HCEC 1CT (cell line): Measurements from ENCODE around the gene FPR2.

ENCODE experiments used
- DNase-seq: peaks from one replicate; pipeline ENCODE4 v3.0.0-alpha.2; 2017

The FPR2 gene

DNA sequence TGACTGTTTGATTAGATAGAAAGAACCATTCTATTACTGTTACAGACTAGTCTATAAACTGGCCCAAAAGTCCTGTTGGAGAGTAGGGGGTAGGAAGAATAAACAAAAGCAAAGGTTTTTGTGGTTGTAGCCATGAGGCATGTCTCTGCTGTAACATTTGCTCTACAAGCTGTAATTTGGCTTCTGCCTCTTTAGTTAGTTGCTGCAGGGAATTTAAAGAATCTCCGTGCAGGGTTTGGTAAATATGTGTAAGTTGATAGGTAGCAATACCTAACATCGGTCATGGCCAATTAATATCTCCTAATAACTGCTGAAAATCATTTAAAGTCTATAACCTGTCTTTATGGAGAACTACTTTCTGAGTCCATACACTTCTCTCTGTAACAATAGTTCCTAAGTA is 46.9 kb downstream of the FPR2 start:
- no peak for DNase-seq

DNA sequence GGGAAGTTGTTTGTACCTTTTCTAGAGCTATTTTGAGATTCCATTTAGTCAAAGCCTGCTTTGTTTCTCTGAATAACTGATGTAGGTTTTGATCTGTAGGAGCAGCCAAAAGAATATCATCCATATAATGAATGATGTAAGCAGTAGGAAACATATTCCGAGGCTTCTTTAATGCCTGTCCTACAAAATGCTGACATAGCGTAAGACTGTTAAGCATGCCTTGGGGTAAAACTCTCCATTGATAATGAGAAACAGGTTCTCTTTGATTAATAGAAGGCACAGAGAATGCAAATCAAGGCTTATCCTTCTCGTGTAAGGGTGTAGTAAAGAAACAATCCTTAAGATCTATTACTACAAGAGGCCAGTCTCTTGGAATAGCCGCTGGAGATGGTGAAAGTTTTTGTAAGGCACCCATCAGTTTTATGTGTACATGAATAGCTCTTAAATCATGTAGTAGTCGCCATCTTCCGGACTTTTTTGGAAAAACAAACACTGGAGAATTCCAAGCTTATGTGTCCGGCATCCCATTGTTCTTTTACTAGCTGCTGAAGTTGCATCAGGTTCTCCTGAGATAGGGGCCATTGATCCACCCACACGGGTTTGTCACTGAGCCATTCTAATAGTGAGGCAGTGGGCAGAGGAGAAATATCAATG is 47.5 kb downstream of the FPR2 start:
- peak; percentile 7 for DNase-seq

DNA sequence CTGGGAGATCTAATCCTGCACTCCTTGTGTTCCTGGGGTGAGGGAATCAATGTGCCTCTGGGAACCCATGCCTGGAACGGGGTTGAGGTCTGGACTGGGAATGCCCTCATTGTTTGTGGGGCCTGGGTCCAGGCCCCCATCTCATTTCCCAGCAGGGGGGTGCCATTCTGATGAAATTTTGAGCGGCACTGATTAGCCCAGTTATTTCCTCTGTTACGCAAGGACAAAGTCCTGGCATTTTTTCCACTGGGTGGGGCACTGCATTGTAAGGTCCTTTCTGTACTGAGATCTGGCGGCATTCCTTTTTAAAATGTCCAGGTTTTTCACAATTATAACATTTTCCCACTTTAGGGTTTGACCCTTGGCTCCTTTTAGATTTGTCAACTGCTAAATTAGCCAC is 48.8 kb downstream of the FPR2 start:
- no peak for DNase-seq

DNA sequence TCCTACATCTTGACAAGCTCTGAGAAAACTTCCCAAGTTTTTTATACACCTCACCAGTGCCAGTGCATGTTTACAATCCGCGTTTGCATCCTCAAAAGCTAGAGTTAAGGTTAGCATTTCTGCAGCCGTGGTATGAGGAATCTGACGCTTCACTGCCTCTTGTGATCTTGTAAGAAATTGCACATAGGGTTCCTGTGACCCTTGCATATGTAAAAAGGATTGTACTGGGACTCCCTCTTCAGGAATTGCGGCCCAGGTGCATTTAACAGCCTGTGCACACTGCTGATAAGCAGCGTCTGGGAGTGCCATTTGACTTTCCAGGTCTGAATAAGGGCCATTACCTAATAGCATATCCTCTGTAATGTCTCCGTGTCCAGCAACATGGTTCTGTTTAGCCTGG is 49.2 kb downstream of the FPR2 start:
- no peak for DNase-seq

DNA sequence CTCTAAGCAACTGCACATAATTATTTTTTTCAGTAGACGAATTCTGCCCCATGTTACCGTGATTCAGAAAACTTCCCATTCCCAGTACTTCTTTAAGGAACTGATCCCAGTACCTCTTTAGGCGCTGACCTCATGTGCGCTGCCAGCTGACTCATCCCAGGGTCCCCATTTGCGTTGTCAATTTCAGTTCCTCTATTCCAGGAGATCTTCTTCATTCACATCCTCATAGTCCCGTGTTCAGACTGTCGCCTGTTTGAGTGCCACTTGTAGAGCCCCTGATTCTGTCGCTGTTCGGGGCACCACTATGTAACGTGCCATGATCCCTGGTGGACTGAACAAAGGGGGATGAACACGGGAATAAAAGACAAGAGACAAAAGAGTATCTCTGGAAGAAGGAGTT is 50.4 kb downstream of the FPR2 start:
- DNase-seq: no peak

GRCh38 chr19:51815043-51815442 is 54.1 kb downstream of the FPR2 start:
- DNase-seq: no peak

- DNase-seq: no peak
Observed at GRCh38 chr19:51816711-51817110, 55.7 kb downstream of the FPR2 start.

DNA sequence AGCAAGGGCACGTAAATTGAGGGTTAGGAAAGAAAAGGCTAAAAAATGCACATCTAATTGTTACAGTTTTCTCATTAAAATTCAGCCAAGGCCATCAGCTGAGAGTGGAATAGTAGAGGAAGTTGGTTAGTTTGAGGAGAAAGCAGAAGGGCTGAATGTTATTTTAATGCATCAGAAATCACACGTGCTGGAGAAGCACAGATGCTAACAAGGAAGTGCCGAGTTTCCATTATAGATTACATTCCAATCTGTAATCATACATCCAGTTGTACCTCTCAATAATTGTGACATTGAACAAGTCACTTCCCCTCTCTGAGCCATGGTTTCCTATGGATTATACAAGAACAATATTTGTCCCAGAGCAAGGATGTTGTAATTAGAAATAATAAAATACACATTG is 59.0 kb downstream of the FPR2 start:
- DNase-seq: no peak
